HepG2 (cell line): ENCODE measurements around the gene AHNAK. TPM values are rescaled to one million over a fixed set of nuclear protein-coding genes. Genes with fewer than 3 reads are reported as not detected.

Experiments
- FOSL1 ChIP-seq: sonication (generic); formaldehyde crosslinking; IDR thresholded peaks from 2 replicates; pipeline ENCODE4 v1.9.0; 2021; ENCODE audit warnings: missing genetic modification reagents, borderline replicate concordance
- HDAC1 ChIP-seq: sonication (generic); formaldehyde crosslinking; IDR thresholded peaks from 2 replicates; pipeline ENCODE4 v1.5.1; 2020; ENCODE audit warnings: mild to moderate bottlenecking, missing genetic modification reagents
- MTERF4 ChIP-seq: sonication (generic); formaldehyde crosslinking; IDR thresholded peaks from 2 replicates; pipeline ENCODE4 v1.8.0; 2023; ENCODE audit warnings: mild to moderate bottlenecking, missing genetic modification reagents
- NFYB ChIP-seq: sonication (generic); formaldehyde crosslinking; IDR thresholded peaks from 2 replicates; pipeline ENCODE4 v1.4.0; 2020; ENCODE audit warnings: missing genetic modification reagents
- SNRNP70 ChIP-seq: fragments of 200-400 bp; formaldehyde crosslinking; IDR thresholded peaks from 2 replicates; pipeline ENCODE4 v1.6.1; 2017; ENCODE audit warnings: mild to moderate bottlenecking, low read depth, low read length, moderate library complexity
- SOX5 ChIP-seq: IDR thresholded peaks from 2 replicates; pipeline ENCODE4 v1.6.1; 2016; ENCODE audit warnings: borderline replicate concordance
- TGIF2 ChIP-seq: IDR thresholded peaks from 2 replicates; pipeline ENCODE4 v1.6.1; 2016; ENCODE audit warnings: control low read depth, missing compliant biosample characterization
- ZFP36 ChIP-seq: fragments of 150-350 bp; IDR thresholded peaks from 2 replicates; pipeline ENCODE4 v1.6.1; 2018; ENCODE audit warnings: borderline replicate concordance, low read length, low read depth; ENCODE audit not compliant: partially characterized antibody
- ZFP36L1 ChIP-seq: sonication (generic); formaldehyde crosslinking; IDR thresholded peaks from 2 replicates; pipeline ENCODE4 v1.8.0; 2022; ENCODE audit warnings: mild to moderate bottlenecking, missing genetic modification reagents, moderate library complexity
- ZNF574 ChIP-seq: sonication (generic); formaldehyde crosslinking; IDR thresholded peaks from 2 replicates; pipeline ENCODE4 v1.4.0; 2020; ENCODE audit warnings: missing genetic modification reagents
- ZNF609 ChIP-seq: sonication (generic); formaldehyde crosslinking; IDR thresholded peaks from 2 replicates; pipeline ENCODE4 v1.4.0; 2020; ENCODE audit warnings: mild to moderate bottlenecking, missing genetic modification reagents, borderline replicate concordance
- ZNF740 ChIP-seq: sonication (generic); formaldehyde crosslinking; IDR thresholded peaks from 2 replicates; pipeline ENCODE4 v1.4.0; 2020; ENCODE audit warnings: missing genetic modification reagents
- ZNF770 ChIP-seq: sonication (generic); formaldehyde crosslinking; IDR thresholded peaks from 2 replicates; pipeline ENCODE4 v1.5.0; 2020; ENCODE audit warnings: mild to moderate bottlenecking, missing genetic modification reagents
- polyA plus RNA-seq, 8 experiments: library from polyadenylated mRNA; depleted of rRNA in 3 of 8; stranded (reverse) in 7 of 8; unstranded in 1 of 8; fragments of >200 nt; fragmentation: Illumina TruSeq in 4 of 8; extraction: Trizol in 4 of 8; gene quantifications; 2 replicates each; pipeline versions ENCODE4 v1.2.1 to v1.2.3, GENCODE V29; 2011 to 2016; ENCODE audit warnings: low read depth in 4 of 8, missing spikeins in 1 of 8, mixed read lengths in 1 of 8; ENCODE audit not compliant: insufficient read depth in 1 of 8
- total RNA-seq, 5 experiments: library from RNA; depleted of rRNA; stranded (reverse); fragments of >200 nt; fragmentation: Illumina TruSeq; extraction: Trizol; gene quantifications; 2 replicates each; pipeline ENCODE4 v1.2.3, GENCODE V29; 2016; ENCODE audit warnings: low read depth in 1 of 5
- TF ChIP-seq, protein P1 (sequence below): sonication (generic); formaldehyde crosslinking; IDR thresholded peaks from 2 replicates; pipeline ENCODE4 v1.8.1; 2023; ENCODE audit warnings: mild to moderate bottlenecking, inconsistent platforms, moderate library complexity, missing genetic modification reagents, borderline replicate concordance
- TF ChIP-seq, protein P2 (sequence below): sonication (generic); formaldehyde crosslinking; IDR thresholded peaks from 2 replicates; pipeline ENCODE4 v1.5.0; 2020; ENCODE audit warnings: missing genetic modification reagents

Gene AHNAK
- total and polyA plus RNA-seq, 2 of the 13 experiments (the other 11 are each of a cell fraction or from before 2014, with no cell fraction given) = 23.4 to 25.0 TPM

DNA sequence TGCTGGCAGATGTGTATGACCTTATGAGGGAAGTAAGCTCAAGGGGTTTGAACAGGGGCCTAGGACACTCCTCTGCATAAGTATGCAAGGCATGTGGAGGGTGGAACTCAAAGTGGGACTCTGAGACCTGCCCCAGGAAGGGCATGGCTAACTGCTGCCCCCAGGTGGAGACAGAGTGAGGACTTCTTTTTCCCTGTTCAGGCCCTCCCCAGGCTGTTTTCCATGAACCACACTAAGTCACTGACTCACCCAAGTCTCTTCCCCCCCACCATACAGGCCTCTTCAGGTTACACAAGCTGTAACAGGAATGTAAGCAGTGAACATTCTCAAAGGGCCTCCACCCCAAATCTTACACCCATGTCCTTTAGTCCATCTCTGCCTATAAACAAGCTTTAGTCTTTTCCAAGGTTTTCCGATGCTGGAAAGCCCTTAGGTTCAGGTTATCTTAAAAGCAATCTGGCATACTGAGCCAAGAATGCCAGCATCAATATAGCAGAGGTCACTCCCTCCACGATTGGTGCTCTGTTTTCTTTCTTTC is 14.0 kb upstream of the AHNAK start (continued):
- peak; percentile 36; the same call in 1 of the 2 replicates for TF ChIP-seq ZNF609 (CRISPR knock-in tag)
- peak; percentile 19; the same call in 1 of the 2 replicates for TF ChIP-seq SOX5 (CRISPR knock-in tag)
- peak; percentile 37; the same call in 1 of the 2 replicates for TF ChIP-seq HDAC1 (CRISPR knock-in tag)
- no peak for TF ChIP-seq ZFP36L1 (CRISPR knock-in tag)
- no peak for TF ChIP-seq ZFP36
- TF ChIP-seq ZNF770 = peak; percentile 20; the same call in 1 of the 2 replicates
- 0 out of 2 replicates have a peak, but pooled peaks have one; percentile 25 for TF ChIP-seq MTERF4 (CRISPR knock-in tag)
- no peak for TF ChIP-seq NFYB (CRISPR knock-in tag)
- no peak for TF ChIP-seq SNRNP70
- TF ChIP-seq, protein P1, sequence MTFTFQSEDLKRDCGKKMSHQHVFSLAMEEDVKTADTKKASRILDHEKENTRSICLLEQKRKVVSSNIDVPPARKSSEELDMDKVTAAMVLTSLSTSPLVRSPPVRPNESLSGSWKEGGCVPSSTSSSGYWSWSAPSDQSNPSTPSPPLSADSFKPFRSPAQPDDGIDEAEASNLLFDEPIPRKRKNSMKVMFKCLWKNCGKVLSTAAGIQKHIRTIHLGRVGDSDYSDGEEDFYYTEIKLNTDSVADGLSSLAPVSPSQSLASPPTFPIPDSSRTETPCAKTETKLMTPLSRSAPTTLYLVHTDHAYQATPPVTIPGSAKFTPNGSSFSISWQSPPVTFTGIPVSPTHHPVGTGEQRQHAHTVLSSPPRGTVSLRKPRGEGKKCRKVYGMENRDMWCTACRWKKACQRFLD (CRISPR knock-in tag) = no peak
- TF ChIP-seq TGIF2 (CRISPR knock-in tag) = no peak
- TF ChIP-seq ZNF740 = peak; percentile 95
- TF ChIP-seq, protein P2, sequence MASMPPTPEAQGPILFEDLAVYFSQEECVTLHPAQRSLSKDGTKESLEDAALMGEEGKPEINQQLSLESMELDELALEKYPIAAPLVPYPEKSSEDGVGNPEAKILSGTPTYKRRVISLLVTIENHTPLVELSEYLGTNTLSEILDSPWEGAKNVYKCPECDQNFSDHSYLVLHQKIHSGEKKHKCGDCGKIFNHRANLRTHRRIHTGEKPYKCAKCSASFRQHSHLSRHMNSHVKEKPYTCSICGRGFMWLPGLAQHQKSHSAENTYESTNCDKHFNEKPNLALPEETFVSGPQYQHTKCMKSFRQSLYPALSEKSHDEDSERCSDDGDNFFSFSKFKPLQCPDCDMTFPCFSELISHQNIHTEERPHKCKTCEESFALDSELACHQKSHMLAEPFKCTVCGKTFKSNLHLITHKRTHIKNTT (CRISPR knock-in tag) = no peak
- no peak; the same call in 1 of the 2 replicates for TF ChIP-seq ZNF574 (CRISPR knock-in tag)
- TF ChIP-seq FOSL1 = no peak
